ENCODE data around the gene SEC63. TPM values are rescaled to one million over a fixed set of nuclear protein-coding genes. Genes with fewer than 3 reads are reported as not detected.

The SEC63 gene
- total RNA-seq: 33.1 and 45.7 TPM in 2 replicates

GRCh38 chr6:107957909-107958688 is at the start of gene SEC63:
TSS of gene SEC63 (minus strand) at chr6:107958208. CDS start at chr6:107958009, 199 bp downstream.

Other genes starting within 250 kb of the SEC63 start
- not detected in 2 replicates for gene SCML4, start 133.9 kb downstream of the SEC63 start, total RNA-seq
- gene OSTM1, start 116.5 kb upstream of the SEC63 start, total RNA-seq: 63.6 and 109 TPM in 2 replicates
- not detected in 2 replicates for gene NR2E1, start 207.8 kb upstream of the SEC63 start, total RNA-seq

Measured in smooth muscle cell of the pulmonary artery (primary cell).